Kidney tubule cell (primary cell): ENCODE data around the gene SS18L1.

Experiments used
- DNase-seq: peaks from one replicate; pipeline ENCODE4 v3.0.0-alpha.2; 2018; ENCODE audit warnings: low spot score

The SS18L1 gene

DNA sequence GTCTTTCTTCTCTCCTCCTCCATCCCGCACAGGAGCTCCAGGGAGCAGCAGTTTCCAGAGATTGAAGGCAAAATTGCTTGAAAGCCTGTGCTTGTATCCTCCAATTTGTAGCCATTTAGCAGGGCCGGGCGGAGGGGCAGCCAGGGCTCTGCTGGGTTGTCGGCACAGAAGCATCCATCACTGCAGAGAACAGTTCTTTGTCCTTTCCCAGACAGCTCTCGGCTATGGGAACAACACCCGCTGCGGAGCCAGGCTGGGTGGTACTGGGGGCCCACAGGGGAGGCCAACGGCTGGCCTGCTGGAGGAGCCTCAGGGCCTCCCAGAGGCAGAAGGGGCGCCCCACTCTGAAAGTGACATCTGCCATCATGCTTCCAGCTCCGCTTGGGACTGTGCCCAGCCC lies 68.7 kb downstream of the SS18L1 start:
- no peak for DNase-seq

GRCh38 chr20:62214067-62214466 lies 70.5 kb downstream of the SS18L1 start:
- DNase-seq: no peak

- no peak for DNase-seq
Measured at GRCh38 chr20:62215020-62215990, 71.7 kb downstream of the SS18L1 start.

DNA sequence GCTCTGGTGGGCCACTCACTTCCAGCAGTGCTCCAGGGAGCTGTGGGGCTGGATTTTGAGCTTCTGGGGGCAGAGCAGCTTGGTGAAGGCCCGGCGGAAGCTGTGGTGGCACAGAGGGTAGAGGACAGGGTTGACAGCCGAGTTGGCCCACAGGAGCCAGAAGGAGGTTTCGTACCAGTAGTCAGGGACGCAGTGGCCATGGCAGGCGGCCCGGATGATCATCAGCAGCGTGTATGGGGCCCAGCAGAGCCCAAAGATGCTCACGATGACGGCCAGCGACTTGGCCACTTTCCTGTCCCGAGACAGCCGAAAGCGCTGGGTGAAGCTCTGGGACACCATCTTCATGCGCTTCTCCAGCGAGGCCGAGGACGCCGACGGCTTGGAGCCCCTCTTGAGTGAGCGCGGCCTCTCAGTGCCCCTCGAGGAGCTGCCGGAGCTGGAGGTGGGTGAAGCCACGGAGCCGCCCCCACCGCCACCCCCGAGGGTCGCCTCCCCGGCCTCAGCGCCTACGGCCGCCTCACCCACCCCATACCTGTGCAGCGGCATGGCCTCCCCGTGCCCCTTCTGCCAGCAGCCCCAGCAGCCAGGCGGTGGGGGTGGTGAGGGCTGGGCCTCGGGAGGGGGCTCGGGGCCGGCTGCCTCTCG lies 72.5 kb downstream of the SS18L1 start:
- DNase-seq: no peak

GRCh38 chr20:62216636-62217566 lies 73.3 kb downstream of the SS18L1 start:
- DNase-seq: no peak

GRCh38 chr20:62217913-62218773 lies 74.6 kb downstream of the SS18L1 start:
- no peak for DNase-seq

GRCh38 chr20:62219101-62219991 lies 75.8 kb downstream of the SS18L1 start:
- no peak for DNase-seq

DNA sequence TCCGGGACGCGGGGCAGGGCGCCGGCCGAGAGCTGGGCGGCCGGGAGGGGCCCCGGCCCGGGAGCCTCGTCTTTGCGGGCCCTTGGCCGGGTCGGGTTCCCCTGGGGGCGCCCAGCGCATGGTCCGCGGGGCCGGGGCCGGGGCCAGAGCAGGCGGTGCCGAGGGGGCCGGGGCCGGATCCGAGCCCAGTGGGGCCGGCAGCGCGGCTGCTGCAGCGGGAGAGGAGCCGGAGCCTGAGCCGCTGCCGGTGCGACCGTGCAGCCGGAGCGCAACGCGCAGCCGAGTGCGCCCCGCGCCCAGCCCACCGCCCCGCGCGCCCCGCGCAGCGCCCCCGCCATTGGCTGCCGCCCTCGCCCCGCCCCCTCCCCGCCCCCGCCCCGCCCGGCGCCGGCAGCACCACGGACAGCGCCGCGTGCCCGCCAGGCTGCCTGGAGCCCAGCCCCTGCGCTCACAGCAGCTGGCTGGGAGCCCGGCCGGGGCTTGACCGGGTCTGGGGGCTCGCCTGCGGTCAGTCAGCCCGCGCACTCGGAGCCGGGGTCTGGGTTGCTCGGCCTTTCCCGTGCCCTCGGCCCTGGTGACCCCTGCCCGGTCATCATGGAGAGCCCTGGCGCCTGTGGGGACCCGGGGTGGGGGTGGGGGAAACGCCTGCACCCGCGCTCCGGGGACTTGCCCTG lies 76.6 kb downstream of the SS18L1 start, which contains the start of gene HRH3:
TSS of gene HRH3 (minus strand) at position 287 of the 674 bp plus-strand sequence. CDS start 308 bp downstream, outside the sequence.
- DNase-seq: peak; percentile 30

GRCh38 chr20:62220666-62221568 lies 77.3 kb downstream of the SS18L1 start:
- no peak for DNase-seq

DNA sequence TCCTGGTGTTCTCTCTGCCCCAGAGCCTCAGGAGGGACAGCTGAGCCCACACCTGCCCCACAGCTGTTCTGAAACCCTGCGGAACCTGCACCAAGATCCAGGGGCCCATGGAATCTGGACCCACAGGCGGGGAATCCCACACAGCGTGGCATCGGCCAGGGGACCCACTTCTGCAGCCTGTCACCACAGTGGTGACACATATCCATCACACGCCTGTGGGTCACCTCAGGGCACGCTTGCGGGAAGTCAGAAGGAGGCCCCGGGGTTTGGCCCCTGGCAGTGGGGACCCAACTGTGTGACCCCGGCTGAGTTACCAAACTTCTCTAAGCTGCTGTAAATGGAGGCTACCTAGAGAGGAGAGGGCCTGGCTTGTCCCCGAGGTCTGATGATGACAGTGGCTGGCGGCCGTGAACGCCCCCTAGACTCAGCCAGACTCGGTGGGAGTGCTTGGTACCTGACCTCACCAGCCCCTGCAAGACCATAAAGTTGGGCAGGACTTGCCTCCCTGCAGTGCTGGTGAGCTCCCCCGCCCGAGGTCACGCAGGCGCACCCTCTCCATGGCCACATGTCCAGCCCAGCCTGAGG lies 78.8 kb downstream of the SS18L1 start:
- DNase-seq: no peak

- DNase-seq: no peak
Measured at GRCh38 chr20:62222972-62223371, 79.4 kb downstream of the SS18L1 start.

DNA sequence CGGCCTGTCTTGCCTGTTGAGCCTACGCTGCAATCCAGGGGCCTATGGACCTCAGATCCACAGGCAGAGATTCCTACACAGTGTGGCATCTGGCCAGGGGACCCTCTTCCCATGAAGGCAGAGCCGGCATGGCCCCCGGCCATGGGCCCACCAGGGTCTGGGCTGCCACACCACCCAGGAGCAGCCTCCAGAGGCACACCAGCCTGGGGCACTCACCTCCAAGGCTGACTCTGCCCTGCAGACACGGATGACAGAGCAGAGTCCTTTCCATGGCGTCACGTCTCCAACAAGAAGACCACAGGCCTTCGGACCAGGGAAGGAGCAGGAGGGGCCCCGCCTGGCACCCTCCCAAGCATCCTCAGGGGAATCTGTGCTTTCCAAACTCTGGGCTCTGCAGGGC lies 80.0 kb downstream of the SS18L1 start:
- no peak for DNase-seq

DNA sequence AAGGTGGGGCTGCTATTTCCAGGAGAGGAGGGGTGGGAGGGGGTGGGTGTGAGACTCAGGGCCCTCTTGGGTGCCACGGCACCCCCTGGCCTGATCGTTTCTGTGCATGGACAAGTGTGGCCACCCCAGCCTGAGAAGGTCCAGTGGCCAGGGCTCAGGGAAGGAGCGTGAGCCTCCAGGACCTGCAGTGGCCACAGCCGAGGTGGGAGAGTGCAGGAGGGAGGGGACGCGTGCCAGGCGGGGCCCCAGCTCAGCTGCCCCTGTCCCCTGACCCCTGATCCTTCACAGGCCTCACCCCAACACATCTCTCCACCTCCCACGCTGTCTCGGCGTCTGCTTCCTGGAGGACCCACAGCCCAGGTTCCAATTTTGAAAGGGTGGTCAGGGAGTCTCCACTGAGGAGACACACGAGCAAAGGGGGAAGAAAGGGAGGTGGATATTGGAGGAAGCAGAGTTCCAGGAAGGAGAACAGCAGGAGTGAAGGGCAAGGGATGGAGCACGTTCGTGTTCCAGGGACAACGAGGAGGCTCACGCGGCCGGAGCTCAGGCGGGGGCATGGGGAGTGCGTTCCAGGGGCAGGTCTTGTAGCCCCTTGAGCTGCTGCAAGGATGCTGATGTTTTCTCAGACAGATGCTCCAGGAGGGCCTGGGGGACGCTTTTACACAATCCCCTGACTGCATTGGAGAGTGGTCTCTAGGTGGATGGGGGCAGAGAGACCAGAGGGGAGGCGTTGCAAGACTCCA lies 80.7 kb downstream of the SS18L1 start:
- DNase-seq: no peak

- no peak for DNase-seq
Measured at GRCh38 chr20:62225026-62225425, 81.5 kb downstream of the SS18L1 start.

DNA sequence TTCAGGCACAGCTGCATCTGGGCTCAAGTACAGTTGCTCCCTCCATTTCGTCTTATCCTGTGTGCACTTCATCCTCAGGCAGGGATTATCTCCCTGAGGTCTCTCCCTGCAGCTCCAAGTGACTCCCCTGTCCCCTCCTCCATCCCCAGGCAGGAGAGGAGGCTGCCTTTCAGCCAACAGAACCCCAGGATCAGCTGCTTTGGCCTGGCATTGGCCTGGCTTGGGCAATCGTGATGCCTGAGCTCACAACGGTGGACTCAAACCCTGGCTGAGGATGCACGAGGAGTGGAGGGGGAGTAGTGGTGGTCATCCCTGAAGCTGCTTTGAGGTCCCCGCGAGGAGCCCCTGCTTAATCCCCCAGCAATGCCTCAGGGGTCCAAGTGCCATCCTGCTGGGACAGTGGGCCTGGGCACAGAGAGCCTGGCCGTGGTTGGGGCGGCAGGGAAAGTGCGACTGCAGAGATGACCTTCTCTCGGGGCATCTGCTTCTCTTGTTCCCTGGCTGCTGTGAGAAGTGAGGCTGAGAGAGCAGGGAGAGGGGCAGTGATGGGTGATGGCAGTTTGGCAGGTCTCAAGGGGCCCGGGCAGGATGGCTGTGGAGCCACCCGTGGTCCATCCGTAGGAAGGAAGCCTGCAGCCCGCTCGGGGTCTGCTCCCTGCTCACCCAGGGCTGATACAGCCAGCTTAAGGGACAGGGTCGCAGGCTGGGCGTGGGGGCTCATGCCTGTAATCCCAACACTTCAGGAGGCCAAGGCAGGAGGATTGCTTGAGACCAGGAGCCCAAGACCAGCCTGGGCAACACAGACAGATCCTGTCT lies 82.5 kb downstream of the SS18L1 start:
- DNase-seq: no peak
